Hepatocyte (in vitro differentiated cells): ENCODE results near the gene RXRB.

ENCODE experiments used
- EZH2 ChIP-seq: fragments of 200-600 bp; sonication (generic); IDR thresholded peaks from 2 replicates; pipeline ENCODE4 v1.6.1; 2016; ENCODE audit warnings: antibody characterized with exemption, mild to moderate bottlenecking, borderline replicate concordance
- EZH2phosphoT487 ChIP-seq: fragments of 200-600 bp; sonication (generic); IDR thresholded peaks from one replicate; pipeline ENCODE4 v1.6.1; 2018; ENCODE audit warnings: antibody characterized with exemption, mild to moderate bottlenecking, low read depth, moderate library complexity; ENCODE audit not compliant: unreplicated experiment, severe bottlenecking
- TF ChIP-seq, protein P1 (sequence below): fragments of 200-600 bp; sonication (generic); IDR thresholded peaks from 2 replicates; pipeline ENCODE4 v1.5.1; 2016; ENCODE audit warnings: antibody characterized with exemption, mild to moderate bottlenecking; ENCODE audit not compliant: poor library complexity

DNA sequence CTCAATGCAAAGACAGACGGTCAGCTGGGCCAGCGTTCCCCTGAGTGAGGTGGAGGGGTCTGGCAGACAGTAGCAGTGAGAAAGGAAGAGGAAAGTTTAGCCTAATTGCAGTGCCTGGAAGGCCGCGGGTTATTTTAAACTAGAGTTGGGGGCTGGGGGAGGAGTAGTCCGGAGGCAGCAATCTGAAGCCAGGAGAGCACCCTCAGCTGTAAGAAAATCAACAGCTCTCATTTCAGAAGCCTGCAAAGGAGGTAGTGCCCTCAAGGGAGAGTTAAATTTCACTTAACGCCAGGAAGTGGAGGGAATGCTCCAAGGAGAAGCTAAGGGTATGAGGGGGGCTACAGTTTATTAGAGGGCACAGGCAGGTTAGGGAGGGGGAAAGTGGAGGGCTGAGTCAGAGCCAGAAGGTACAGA lies 34.8 kb upstream of the RXRB start:
- TF ChIP-seq, protein P1, sequence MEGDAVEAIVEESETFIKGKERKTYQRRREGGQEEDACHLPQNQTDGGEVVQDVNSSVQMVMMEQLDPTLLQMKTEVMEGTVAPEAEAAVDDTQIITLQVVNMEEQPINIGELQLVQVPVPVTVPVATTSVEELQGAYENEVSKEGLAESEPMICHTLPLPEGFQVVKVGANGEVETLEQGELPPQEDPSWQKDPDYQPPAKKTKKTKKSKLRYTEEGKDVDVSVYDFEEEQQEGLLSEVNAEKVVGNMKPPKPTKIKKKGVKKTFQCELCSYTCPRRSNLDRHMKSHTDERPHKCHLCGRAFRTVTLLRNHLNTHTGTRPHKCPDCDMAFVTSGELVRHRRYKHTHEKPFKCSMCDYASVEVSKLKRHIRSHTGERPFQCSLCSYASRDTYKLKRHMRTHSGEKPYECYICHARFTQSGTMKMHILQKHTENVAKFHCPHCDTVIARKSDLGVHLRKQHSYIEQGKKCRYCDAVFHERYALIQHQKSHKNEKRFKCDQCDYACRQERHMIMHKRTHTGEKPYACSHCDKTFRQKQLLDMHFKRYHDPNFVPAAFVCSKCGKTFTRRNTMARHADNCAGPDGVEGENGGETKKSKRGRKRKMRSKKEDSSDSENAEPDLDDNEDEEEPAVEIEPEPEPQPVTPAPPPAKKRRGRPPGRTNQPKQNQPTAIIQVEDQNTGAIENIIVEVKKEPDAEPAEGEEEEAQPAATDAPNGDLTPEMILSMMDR, result no peak
- TF ChIP-seq EZH2, result no peak
- no peak for TF ChIP-seq EZH2phosphoT487
